GM13976 (cell line): ENCODE measurements around the gene SYNGR3.

Source experiments
- DNase-seq: peaks from one replicate; pipeline ENCODE4 v3.0.0; 2012; ENCODE audit warnings: low spot score
- in situ Hi-C: fragments of 300-500 bp; cut with MboI; formaldehyde crosslinking; loops from one replicate; pipeline ENCODE4 v1.12.0; 2022; ENCODE audit warnings: low sequenced_read_pairs, mixed read lengths, inconsistent platforms; ENCODE audit not compliant: unreplicated experiment
- TF ChIP-seq, protein P1 (sequence below): IDR thresholded peaks from 2 replicates; pipeline ENCODE4 v1.5.1; 2012; ENCODE audit warnings: borderline replicate concordance, mild to moderate bottlenecking; ENCODE audit not compliant: insufficient read depth; ENCODE audit errors: extremely low read depth, missing control alignments, control extremely low read depth

SYNGR3 gene

GRCh38 chr16:1968146-1968953 lies 21.4 kb upstream of the SYNGR3 start:
- TF ChIP-seq, protein P1, sequence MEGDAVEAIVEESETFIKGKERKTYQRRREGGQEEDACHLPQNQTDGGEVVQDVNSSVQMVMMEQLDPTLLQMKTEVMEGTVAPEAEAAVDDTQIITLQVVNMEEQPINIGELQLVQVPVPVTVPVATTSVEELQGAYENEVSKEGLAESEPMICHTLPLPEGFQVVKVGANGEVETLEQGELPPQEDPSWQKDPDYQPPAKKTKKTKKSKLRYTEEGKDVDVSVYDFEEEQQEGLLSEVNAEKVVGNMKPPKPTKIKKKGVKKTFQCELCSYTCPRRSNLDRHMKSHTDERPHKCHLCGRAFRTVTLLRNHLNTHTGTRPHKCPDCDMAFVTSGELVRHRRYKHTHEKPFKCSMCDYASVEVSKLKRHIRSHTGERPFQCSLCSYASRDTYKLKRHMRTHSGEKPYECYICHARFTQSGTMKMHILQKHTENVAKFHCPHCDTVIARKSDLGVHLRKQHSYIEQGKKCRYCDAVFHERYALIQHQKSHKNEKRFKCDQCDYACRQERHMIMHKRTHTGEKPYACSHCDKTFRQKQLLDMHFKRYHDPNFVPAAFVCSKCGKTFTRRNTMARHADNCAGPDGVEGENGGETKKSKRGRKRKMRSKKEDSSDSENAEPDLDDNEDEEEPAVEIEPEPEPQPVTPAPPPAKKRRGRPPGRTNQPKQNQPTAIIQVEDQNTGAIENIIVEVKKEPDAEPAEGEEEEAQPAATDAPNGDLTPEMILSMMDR, result no peak
- DNase-seq, result no peak
- in situ Hi-C loops, result no loop called here

GRCh38 chr16:1971796-1972489 lies 17.8 kb upstream of the SYNGR3 start, which contains the start of gene TBL3:
Gene TBL3, plus strand, starts transcription at chr16:1972053. Its CDS starts 112 bp downstream, at chr16:1972165.
- TF ChIP-seq, protein P1, result no peak
- in situ Hi-C loops, result no loop called here
- peak; percentile 96 for DNase-seq

DNA sequence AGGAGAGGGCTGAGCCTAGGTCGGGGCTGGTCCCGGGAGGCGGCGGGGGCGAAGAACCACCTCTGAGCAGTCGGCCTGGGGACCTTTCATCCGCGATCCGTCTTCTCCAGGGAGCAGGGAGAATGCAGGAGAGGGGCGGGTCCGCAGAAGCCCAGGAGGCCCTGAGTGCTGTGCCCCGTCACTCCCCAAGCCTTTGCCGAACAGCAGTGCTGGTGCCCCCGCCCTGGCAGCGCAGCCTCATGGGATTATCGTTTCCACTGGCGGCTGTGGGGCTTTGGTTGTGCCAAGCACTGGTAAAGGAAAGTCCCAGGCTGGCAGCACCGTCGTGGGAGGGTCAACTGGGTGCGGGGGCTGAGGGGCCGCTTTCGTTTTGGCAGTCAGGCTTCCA lies 17.3 kb upstream of the SYNGR3 start:
- in situ Hi-C loops, result no loop called here
- DNase-seq, result no peak

DNA sequence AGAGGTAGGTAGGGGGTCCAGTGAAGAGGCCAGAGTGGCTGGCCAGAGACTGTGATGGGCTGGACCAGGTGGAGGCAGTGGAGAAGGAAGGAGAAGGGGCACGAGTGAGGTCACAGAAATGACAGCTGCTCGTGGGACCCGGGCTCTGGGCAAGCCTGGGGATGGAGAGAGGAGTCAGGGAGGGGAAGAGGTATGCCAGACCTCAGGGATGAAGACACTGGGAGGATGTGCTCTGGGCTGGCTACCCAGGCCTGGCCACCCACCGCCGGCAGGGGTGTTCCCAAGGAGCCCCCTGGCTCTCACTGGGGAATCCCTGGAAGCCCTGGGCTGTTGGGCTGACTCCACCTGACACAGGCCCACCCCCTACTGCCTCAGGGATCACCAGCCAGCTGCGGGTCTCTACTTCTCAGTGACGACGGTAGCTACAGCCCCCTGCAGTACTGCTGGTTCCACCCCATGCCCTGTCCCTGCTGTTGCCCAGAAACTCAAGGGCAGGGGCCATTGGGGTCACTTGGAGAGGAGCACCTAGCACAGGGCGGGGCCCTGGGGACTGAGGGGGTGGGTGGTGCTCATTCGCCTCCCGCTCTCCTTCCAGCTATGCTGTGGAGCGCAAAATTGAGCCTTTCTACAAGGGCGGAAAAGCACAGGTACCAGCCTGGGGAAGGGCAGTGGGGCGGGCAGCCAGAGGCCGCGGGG lies 16.2 kb upstream of the SYNGR3 start:
- in situ Hi-C loops, result no loop called here
- no peak for DNase-seq
- TF ChIP-seq, protein P1, result no peak

More for the DNA sequence above, 17.3 kb upstream of the SYNGR3 start:
- TF ChIP-seq, protein P1, result no peak

GRCh38 chr16:1974157-1975070 lies 15.4 kb upstream of the SYNGR3 start:
- TF ChIP-seq, protein P1, result no peak
- no peak for DNase-seq
- in situ Hi-C loops, result no loop called here
